Keratinocyte (primary cell): ENCODE data around the gene ZNF594. TPM values are rescaled to one million over a fixed set of nuclear protein-coding genes. Genes with fewer than 3 reads are reported as not detected.
"Not testable (repeated sequence)": the region's sequence is repeated elsewhere in the genome, so short reads cannot be mapped to it uniquely, and the experiment has no call there.

Experiments
- DNase-seq: peaks from one replicate; pipeline ENCODE4 v3.0.0-alpha.2; 2011; ENCODE audit warnings: low read depth, missing footprints, low spot score
- FAIRE-seq: peaks from 2 replicates; lab custom pipeline; 2011; peaks lifted over from hg19 to GRCh38; lab: Jason Lieb, UNC
- H2AFZ ChIP-seq: 2 replicates; pipeline ENCODE4 v1.6.0; 2012; ENCODE audit warnings: low read length, control low read depth, inconsistent platforms; ENCODE audit not compliant: control insufficient read depth
- H3K27ac ChIP-seq: 2 replicates; pipeline ENCODE4 v1.5.1; 2011; ENCODE audit warnings: low read length; ENCODE audit not compliant: control insufficient read depth, insufficient read depth
- H3K27me3 ChIP-seq: 3 replicates; pipeline ENCODE4 v1.6.0; 2011; ENCODE audit warnings: low read length; ENCODE audit not compliant: control insufficient read depth, insufficient read depth; ENCODE audit errors: extremely low read depth
- H3K36me3 ChIP-seq, 2 experiments: 2 replicates in 1 of 2; 3 replicates in 1 of 2; pipeline ENCODE4 v1.5.1; 2011; ENCODE audit warnings: low read length in 2 of 2, mild to moderate bottlenecking in 1 of 2; ENCODE audit not compliant: control insufficient read depth in 2 of 2, insufficient read depth in 2 of 2; ENCODE audit errors: extremely low read depth in 1 of 2
- H3K4me1 ChIP-seq: 3 replicates; pipeline ENCODE4 v1.5.1; 2011; ENCODE audit warnings: low read length; ENCODE audit not compliant: control insufficient read depth, insufficient read depth; ENCODE audit errors: extremely low read depth
- H3K4me2 ChIP-seq: 3 replicates; pipeline ENCODE4 v1.6.0; 2011; ENCODE audit warnings: low read depth, low read length; ENCODE audit not compliant: control insufficient read depth, insufficient read depth; ENCODE audit errors: extremely low read depth
- H3K4me3 ChIP-seq, 3 experiments: fragments of 200-600 bp in 1 of 3; sonication (generic) in 1 of 3; 2 replicates in 2 of 3; 3 replicates in 1 of 3; pipeline ENCODE4 v1.5.1; 2011 to 2016; ENCODE audit warnings: low read length in 3 of 3, mild to moderate bottlenecking in 3 of 3, control low read depth in 2 of 3, inconsistent platforms in 1 of 3, low read depth in 1 of 3, mixed read lengths in 1 of 3, mixed run types in 1 of 3, moderate library complexity in 1 of 3; ENCODE audit not compliant: control insufficient read depth in 2 of 3, insufficient read depth in 2 of 3; ENCODE audit errors: extremely low read depth in 1 of 3
- H3K79me2 ChIP-seq: 2 replicates; pipeline ENCODE4 v1.6.0; 2012; ENCODE audit warnings: low read length; ENCODE audit not compliant: control insufficient read depth, insufficient read depth
- H3K9ac ChIP-seq: 3 replicates; pipeline ENCODE4 v1.6.0; 2011; ENCODE audit warnings: low read length; ENCODE audit not compliant: control insufficient read depth, insufficient read depth; ENCODE audit errors: extremely low read depth
- H3K9me1 ChIP-seq: 3 replicates; pipeline ENCODE4 v1.6.0; 2011; ENCODE audit warnings: low read length; ENCODE audit not compliant: control insufficient read depth, insufficient read depth; ENCODE audit errors: extremely low read depth
- H3K9me3 ChIP-seq: 2 replicates; pipeline ENCODE4 v1.5.1; 2012; ENCODE audit warnings: low read depth, low read length; ENCODE audit not compliant: control insufficient read depth
- H4K20me1 ChIP-seq: 3 replicates; pipeline ENCODE4 v1.6.0; 2011; ENCODE audit warnings: low read length; ENCODE audit not compliant: control insufficient read depth, insufficient read depth; ENCODE audit errors: extremely low read depth
- CTCF ChIP-seq, 3 experiments: IDR thresholded peaks in 1 of 3; conservative IDR thresholded peaks in 1 of 3; optimal IDR thresholded peaks in 1 of 3; 2 replicates in 2 of 3; 3 replicates in 1 of 3; pipeline versions ENCODE3 to v1.5.1; 2011; ENCODE audit warnings: low read length in 3 of 3, mild to moderate bottlenecking in 3 of 3, moderate library complexity in 2 of 3, control low read depth in 1 of 3, inconsistent platforms in 1 of 3; ENCODE audit not compliant: insufficient read depth in 2 of 3; ENCODE audit errors: extremely low read depth in 1 of 3
- EZH2 ChIP-seq: IDR thresholded peaks from one replicate; pipeline ENCODE4 v1.6.1; 2012; ENCODE audit warnings: inconsistent platforms, mild to moderate bottlenecking, low read length, moderate library complexity
- dilution Hi-C: fragments of 300-500 bp; cut with MboI; formaldehyde crosslinking; loops from one replicate; pipeline ENCODE4 v1.7.0; 2020; ENCODE audit warnings: low sequenced_read_pairs; ENCODE audit not compliant: extremely low pct_ligation_motif_present
- polyA plus RNA-seq, 5 experiments: library from polyadenylated mRNA; depleted of rRNA in 3 of 5; stranded (reverse) in 3 of 5; stranded (forward) in 1 of 5; unstranded in 1 of 5; fragments of >200 nt; gene quantifications; 1 replicate in 1 of 5; 2 replicates in 3 of 5; 3 replicates in 1 of 5; pipeline versions ENCODE4 v1.2.1 to v1.2.3, GENCODE V29; 2011 to 2012; ENCODE audit warnings: missing spikeins in 2 of 5, low read depth in 1 of 5, low replicate concordance in 1 of 5

ZNF594 gene
- polyA plus RNA-seq, 1 donor (not counting 4 experiments of a cell fraction or from before 2014, with no cell fraction given), result 2.1 TPM

DNA sequence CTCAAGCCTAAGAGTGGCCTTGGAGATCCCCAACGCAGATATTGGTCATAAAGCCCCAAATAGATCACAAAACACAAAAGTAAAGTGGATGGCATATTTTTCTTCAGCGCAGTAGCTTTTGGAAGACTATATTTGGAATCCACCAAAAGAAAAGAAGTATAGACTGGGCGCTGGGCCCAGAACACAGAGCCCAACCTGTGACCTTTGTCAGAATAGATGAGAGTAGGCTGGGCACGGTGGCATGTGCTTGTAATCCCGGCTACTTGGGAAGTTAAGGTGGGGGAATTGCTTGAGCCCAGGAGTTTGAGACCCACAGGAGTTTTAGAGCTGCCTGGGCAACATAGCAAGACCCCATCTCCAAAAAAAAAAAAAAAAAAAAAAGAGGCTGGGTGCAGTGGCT is 28.4 kb upstream of the ZNF594 start:
- Histone ChIP-seq H3K9me3 (no peaks in the 10 kb centered on the region), H3K27ac (no peak overlapping the region), H3K79me2 (no peaks in the 10 kb centered on the region), H3K36me3 (no peaks in the 10 kb centered on the region), H3K27me3 (no peaks in the 10 kb centered on the region), H3K9me1 (no peaks in the 10 kb centered on the region), H4K20me1 (no peaks in the 10 kb centered on the region), H3K9ac (no peak overlapping the region), H3K4me2 (no peak overlapping the region), H2AFZ (no peak overlapping the region), H3K4me1 (no peaks in the 10 kb centered on the region), H3K4me3 (no peak overlapping the region)
- dilution Hi-C loops, result no loop called here
- DNase-seq (no peak), FAIRE-seq (no peak)
- TF ChIP-seq CTCF (optimal IDR thresholded peaks at IDR 0.05 in 1 of 3, IDR thresholded peaks at IDR 0.05 in 1 of 3, conservative IDR thresholded peaks at IDR 0.05 in 1 of 3; ENCODE audit: extremely low read depth in 1 of 3, insufficient read depth in 2 of 3, low read length in 3 of 3) (no peak), EZH2 (no peak)

GRCh38 chr17:5219536-5219935 is 27.9 kb upstream of the ZNF594 start:
- Histone ChIP-seq H2AFZ (no peak overlapping the region), H3K9ac (no peak overlapping the region), H3K9me1 (no peaks in the 10 kb centered on the region), H3K27ac (no peak overlapping the region), H3K4me1 (no peaks in the 10 kb centered on the region), H4K20me1 (no peaks in the 10 kb centered on the region), H3K9me3 (no peaks in the 10 kb centered on the region), H3K27me3 (no peaks in the 10 kb centered on the region), H3K36me3 (no peaks in the 10 kb centered on the region), H3K4me3 (no peak overlapping the region), H3K79me2 (no peaks in the 10 kb centered on the region), H3K4me2 (no peak overlapping the region)
- dilution Hi-C loops, result no loop called here
- DNase-seq (no peak), FAIRE-seq (no peak)
- TF ChIP-seq EZH2 (no peak), CTCF (optimal IDR thresholded peaks at IDR 0.05 in 1 of 3, IDR thresholded peaks at IDR 0.05 in 1 of 3, conservative IDR thresholded peaks at IDR 0.05 in 1 of 3; ENCODE audit: extremely low read depth in 1 of 3, insufficient read depth in 2 of 3, low read length in 3 of 3) (no peak)

DNA sequence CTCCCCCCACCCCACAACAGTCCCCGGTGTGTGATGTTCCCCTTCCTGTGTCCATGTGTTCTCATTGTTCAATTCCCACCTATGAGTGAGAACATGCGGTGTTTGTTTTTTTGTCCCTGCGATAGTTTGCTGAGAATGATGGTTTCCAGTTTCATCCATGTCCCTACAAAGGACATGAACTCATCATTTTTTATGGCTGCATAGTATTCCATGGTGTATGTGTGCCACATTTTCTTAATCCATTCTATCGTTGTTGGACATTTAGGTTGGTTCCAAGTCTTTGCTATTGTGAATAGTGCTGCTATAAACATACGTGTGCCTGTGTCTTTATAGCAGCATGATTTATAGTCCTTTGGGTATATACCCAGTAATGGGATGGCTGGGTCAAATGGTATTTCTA is 25.9 kb upstream of the ZNF594 start:
- FAIRE-seq, H3K4me3 ChIP-seq, H3K9ac ChIP-seq, H3K4me2 ChIP-seq, dilution Hi-C loops, H3K9me3 ChIP-seq, H3K9me1 ChIP-seq, H3K79me2 ChIP-seq, H3K36me3 ChIP-seq, H4K20me1 ChIP-seq, H2AFZ ChIP-seq, DNase-seq, H3K4me1 ChIP-seq, H3K27me3 ChIP-seq, H3K27ac ChIP-seq: not testable (repeated sequence)
